ENCODE results near the gene TOR1B.

Gene TOR1B

GRCh38 chr9:129849901-129850300, 46.9 kb downstream of the TOR1B start:
- DNase-seq, result no peak

GRCh38 chr9:129850821-129851550, 48.0 kb downstream of the TOR1B start:
- no peak for DNase-seq

- no peak for DNase-seq
Observed at GRCh38 chr9:129851821-129852220, 48.8 kb downstream of the TOR1B start.

GRCh38 chr9:129852579-129852978, 49.6 kb downstream of the TOR1B start:
- no peak for DNase-seq

- no peak for DNase-seq
Observed at GRCh38 chr9:129853614-129854013, 50.6 kb downstream of the TOR1B start.

- DNase-seq, result no peak
Observed at GRCh38 chr9:129854588-129855110, 51.7 kb downstream of the TOR1B start.

GRCh38 chr9:129857207-129857606, 54.2 kb downstream of the TOR1B start:
- no peak for DNase-seq

GRCh38 chr9:129858167-129858962, 55.4 kb downstream of the TOR1B start:
- no peak for DNase-seq
